ENCODE results near the gene FBLN1.
"Not testable (repeated sequence)": the region's sequence is repeated elsewhere in the genome, so short reads cannot be mapped to it uniquely, and the experiment has no call there.

Gene FBLN1

GRCh38 chr22:45586651-45587405 lies 84.1 kb downstream of the FBLN1 start:
- no peak for DNase-seq

GRCh38 chr22:45587638-45588505 lies 85.2 kb downstream of the FBLN1 start:
- DNase-seq = no peak

- DNase-seq = no peak
Measured at GRCh38 chr22:45589556-45589955, 86.9 kb downstream of the FBLN1 start.

DNA sequence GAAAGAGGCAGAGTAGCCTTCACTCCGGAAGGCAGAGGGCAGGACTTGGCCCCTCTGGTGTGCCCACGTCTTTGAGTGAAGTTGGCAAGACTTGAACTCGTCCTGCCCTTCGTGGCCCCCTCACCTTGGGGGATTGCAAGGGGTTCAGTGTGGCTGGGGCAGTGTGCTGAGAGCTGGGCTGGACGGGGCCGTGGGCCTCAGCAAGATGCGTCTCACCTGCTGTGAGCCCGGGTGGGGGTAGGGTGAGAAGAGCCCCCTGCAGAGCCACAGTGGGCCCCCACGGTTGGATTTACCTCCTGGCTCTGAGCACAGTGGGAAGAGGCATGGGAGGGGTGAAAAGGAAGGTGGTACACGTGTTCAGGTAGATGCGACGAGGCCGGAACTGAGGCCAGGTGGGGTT lies 87.6 kb downstream of the FBLN1 start:
- DNase-seq = no peak

DNA sequence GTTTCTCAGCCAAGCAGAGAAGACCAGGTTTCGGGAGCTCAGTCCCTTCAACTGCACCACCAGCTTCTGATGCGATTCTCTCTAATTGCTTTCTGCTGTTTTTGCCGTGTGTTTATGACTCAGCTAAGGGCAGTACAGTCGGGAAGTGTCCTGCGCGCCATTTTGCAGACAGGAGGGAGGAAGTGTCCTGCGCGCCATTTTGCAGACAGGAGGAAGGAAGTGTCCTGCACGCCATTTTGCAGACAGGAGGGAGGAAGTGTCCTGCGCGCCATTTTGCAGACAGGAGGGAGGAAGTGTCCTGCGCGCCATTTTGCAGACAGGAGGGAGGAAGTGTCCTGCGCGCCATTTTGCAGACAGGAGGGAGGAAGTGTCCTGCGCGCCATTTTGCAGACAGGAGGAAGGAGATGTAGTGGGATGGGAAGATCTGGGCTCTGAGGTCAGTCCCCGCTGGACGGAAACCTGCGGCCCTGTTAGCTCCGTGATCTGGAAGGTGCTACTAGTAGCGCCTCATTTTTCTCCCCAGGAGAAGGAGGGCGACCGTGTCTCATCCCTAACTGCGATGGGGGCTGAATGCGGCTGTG lies 89.0 kb downstream of the FBLN1 start:
- not testable (repeated sequence) for DNase-seq

DNA sequence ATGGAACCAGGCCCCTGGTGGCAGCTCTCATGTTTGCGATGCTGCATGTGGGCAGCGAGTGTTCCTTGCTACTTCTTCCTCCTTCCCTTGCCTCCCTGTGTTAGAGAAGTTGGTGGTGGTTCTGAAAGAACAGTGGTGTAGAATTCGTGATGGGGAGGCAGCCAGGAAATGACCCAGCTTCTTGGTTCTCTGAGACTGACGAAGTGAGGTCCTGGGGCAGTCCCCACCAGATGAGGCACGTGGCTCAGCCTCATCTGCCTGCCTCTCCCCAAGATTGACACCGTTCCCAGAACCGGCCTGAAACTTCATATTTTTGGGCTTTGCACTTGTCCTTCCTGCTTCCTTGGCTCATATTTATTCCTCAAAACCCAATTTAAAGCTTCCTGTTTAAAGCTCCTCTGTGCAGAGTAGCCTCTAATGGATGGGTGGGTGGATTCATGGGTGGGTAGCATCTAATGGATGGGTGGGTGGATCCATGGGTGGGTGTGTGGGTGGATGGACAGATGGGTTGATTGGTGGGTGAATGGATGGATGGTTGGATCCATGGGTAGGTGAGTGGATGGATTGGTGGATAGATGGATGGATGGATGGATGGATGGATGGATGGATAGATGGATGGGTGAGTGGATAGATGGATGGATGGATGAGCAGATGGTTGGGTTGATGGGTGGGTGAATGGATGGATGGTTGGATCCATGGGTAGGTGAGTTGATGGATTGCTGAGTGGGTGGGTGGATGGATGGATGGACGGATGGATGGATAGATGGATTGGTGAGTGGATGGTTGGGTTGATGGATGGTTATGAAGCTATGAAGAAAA lies 91.6 kb downstream of the FBLN1 start:
- no peak for DNase-seq

DNA sequence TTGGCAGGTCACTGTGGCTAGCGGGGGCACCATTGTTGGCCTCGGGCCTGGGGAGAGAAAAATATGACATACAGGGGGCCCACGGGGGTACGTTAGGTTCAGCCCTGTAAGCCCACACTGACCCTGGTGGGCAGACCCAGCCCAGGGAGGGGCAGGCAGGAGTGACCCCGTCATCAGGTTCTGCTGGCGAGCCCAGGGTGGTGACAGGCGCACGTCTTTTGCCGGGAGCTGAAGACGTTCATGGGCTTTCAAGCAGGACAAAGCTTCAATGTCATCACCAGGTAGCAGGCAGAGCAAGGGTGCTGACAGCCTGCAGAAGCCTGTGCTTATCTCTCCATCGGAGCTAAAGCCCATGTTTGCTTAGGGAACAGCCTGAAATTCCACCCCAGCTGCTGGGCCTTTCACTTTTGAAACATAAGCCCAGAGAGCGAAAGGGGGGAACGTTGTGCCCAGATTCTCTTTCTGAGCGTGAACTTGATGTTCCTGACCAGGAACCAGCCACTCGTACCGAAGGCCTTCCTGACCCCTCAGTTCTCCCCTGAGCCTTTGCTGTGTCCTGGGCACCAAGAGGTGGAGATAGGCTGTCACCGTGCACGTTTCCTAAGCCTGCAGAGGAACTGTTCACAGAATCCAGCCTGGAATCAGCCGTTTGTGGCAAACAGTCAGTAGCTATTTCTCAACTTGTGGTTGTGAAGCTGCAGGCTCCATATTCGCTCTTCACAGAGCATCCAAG lies 94.9 kb downstream of the FBLN1 start:
- DNase-seq = no peak

DNA sequence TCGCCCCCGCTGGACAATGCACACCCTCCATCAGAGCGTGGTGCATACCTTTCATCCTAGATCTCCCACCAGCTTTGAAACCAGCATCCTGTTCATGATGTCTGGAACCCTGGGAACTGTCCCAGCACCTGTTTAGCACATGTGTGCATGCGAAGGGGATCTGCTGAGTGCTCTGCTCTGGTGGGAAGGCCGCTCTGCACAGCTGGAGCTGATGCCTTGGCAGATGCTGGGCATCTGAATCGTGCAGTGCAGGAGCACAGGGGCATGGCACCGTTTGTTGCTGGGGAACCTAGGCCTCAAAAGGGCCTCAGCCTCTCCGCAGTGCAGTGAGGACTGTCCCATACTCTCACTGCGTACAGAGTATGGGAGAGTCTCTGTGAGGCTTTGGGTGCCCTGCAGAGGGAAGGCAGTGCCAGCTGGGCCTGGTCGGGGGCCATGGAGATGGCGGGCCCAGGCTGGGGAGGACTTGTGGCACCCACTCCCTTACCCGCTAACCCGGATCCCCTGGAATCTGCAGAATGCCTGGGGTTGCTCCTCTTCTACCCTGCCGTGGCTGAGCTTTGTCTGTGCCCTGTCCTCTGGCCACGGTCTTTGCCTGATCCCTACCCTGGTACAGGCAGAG lies 96.0 kb downstream of the FBLN1 start:
- no peak for DNase-seq

DNA sequence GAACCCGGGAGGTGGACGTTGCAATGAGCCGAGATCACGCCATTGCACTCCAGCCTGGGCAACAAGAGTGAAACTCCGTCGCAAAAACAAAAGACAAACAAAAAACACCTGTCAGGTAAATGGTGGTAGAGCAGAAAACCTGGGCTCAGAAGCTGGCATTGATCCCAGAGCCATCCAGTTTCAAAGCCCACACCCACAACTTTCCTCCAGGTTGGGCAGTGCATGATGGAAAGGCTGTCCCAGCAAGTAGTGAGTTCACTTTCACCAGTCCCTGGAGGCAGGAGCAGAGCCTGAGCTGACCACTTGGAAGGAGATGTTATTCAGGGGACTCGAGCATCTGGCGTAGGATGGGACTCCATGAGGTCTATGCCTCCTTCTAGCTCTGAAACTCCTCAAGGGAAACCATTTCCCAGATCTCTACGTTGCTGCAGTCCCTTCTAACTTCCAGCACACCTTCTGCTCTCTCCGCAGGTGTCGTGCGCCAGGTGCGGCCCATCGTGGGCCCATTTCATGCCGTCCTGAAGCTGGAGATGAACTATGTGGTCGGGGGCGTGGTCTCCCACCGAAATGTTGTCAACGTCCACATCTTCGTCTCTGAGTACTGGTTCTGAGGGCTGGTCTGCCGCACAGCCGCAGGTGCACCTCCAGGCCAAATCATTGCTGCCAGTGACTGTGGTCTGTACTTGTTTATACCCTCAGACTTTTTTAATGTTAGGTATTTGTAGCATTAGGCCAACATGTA lies 97.3 kb downstream of the FBLN1 start:
- no peak for DNase-seq

DNA sequence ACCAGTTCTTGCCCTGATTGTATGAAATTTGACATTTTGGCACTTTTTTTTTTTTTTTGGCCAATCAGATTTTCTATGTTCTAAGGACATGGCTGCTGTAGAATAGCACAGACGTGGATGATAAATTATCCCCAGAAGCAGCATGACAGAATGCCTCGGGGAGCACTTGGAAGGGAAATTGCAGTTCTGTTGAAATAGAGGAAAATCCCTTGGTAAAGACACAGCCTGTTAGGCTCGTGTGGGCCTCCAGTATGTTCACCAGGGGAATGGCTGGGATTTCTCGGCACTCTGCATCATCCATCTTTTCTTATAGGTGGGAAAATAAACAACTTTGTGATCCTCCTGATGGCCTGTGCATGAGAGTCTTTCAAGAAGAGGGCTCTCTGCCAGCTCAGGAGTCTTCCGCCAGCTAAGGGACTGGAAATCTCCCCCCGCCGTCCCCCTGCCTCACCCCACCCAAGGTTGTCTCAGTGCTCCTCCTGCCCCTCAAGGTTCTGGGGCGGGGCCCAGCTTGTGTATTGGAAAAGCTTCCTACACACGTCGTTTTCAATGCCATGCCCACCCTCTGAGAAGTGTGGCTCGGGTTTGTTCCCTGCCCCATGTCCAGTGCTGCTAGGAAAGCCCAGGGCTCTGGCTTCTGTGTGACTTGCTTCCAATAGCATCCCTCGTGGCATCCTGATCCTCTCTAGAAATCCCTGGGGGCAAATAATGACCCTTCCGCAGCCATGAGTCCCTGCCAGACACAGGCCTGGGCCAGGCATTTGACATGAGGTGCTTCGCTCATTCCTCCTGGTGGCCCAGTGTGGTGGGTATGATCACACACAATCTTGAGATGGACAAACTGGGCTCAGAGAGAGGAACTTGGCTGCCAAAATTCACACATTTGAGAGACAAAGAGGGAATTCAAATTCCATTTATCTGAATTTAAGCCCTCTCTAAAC lies 98.4 kb downstream of the FBLN1 start:
- no peak for DNase-seq

DNA sequence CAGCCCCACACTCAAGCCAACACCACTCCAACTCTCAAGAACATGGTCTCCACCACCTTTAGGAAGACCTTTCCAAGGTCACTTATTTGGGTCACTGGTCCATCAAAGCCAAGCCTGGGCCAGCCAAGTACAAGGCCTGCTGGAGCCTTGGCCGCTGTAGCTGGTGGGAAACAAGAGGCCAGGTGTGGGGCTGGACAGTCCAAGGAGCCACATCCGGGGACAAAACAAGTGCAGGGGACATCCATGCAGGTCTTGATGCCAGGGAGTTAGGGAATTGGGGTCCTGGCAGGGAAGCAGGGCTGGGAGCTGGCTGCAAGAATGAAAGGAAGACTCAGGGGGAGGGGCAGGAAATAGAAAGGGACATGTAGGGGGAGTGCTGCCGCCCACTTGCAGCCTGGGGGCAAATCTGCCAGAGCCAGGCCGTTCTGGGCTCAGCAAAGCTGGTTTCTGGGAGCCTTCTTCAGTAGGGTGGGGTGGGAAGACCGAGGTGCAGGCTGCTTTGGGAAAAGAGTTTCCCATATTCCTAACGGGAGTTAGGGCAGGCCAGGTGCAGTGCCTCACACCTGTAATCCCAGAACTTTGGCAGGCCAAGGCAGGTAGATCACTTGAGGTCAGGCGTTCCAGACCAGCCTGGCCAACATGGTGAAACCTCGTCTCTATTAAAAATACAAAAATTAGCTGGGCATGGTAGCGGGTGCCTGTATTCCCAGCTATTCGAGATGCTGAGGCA lies 99.5 kb downstream of the FBLN1 start:
- no peak for DNase-seq

GRCh38 chr22:45602824-45603595 lies 100.3 kb downstream of the FBLN1 start:
- DNase-seq = no peak

- no peak for DNase-seq
Measured at GRCh38 chr22:45603619-45604018, 100.9 kb downstream of the FBLN1 start.

DNA sequence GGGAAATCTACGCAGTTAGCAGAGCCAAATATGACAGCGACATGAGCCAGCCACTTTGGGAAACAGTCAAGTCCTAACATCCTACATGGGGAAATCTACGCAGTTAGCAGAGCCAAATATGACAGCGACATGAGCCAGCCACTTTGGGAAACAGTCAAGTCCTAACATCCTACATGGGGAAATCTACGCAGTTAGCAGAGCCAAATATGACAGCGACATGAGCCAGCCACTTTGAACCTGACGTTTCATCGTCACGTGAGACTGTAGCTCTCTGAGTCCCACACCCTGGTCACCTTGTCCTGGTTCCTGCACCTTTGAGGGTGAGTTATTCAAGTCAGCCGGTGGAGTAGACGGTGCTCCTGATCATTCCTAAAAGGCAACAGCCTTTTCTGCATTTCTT lies 105.4 kb downstream of the FBLN1 start:
- DNase-seq = not testable (repeated sequence)

DNA sequence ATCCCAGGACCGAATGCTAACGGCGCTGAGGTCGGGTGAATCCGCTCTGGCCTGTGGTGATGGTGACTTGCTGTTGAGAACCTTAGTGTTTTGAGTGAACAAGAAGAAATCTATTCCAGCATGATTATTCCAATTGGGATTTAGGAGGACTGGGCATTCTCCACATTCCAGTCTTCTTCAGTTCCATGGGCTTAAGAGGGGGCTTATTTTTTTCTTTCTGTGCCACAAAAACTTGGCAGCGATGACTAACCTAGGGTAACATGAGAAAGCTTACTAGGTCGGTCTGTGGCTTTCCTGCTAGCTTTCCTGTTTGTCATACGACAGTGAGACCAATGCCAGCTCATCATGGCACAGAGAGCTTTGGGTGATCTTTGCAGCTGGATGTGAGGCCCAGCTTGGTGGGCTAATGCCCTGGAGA lies 106.1 kb downstream of the FBLN1 start:
- DNase-seq = no peak

- no peak for DNase-seq
Measured at GRCh38 chr22:45612451-45612901, 109.8 kb downstream of the FBLN1 start.

DNA sequence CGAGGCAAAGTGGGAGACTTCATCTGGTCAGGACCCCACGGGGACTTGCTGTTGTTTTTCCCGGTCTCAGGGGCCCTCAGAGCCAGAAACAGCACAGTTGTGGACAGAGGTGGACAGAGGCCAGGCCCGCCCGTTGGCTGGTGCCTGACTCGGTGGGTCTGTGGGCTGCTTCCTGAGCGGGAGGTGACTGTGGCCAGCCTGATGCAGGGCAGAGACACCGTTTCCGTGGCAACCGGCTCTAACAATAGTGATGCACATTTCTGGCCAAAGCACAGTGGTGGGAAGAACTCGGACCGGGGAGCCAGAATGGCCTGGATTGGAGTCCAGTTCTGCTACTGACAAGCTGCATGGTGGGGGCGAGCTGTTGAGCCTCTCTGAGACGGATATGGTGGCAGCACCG lies 110.3 kb downstream of the FBLN1 start:
- no peak for DNase-seq

- no peak for DNase-seq
Measured at GRCh38 chr22:45615364-45615763, 112.7 kb downstream of the FBLN1 start.

Measured in NCI-H1048 (cell line).